ENCODE results near the gene FHOD1.

Gene FHOD1

GRCh38 chr16:67182288-67182687 lies 65.0 kb downstream of the FHOD1 start:
- no peaks in the 10 kb centered on the region for H3K9me3 ChIP-seq (ENCODE audit: control insufficient read depth, low read length)
- H3K36me3 ChIP-seq (ENCODE audit: control insufficient read depth, insufficient read depth, low read length), result no peaks in the 10 kb centered on the region
- H3K4me2 ChIP-seq (ENCODE audit: low read length), result no peak overlapping the region
- H3K4me3 ChIP-seq (ENCODE audit: low read depth, low read length), result no peak overlapping the region
- peak overlapping the region; percentile 96 for H3K27ac ChIP-seq
- peaks cover 23% of the 10 kb centered on the region for H3K4me1 ChIP-seq
- no peak overlapping the region for H3K9ac ChIP-seq
- H3K79me2 ChIP-seq, result no peaks in the 10 kb centered on the region
- H3K27me3 ChIP-seq (ENCODE audit: control insufficient read depth, insufficient read depth, low read length), result no peaks in the 10 kb centered on the region
- no peak overlapping the region for H2AFZ ChIP-seq
- no peak for TF ChIP-seq CTCF (IDR thresholded peaks at IDR 0.05)

- Histone ChIP-seq H3K36me3 (ENCODE audit: control insufficient read depth, insufficient read depth, low read length) (no peaks in the 10 kb centered on the region), H3K27me3 (ENCODE audit: control insufficient read depth, insufficient read depth, low read length) (no peaks in the 10 kb centered on the region), H3K9ac (no peak overlapping the region), H3K9me3 (ENCODE audit: control insufficient read depth, low read length) (no peaks in the 10 kb centered on the region), H3K4me2 (ENCODE audit: low read length) (no peak overlapping the region), H2AFZ (no peak overlapping the region), H3K79me2 (no peaks in the 10 kb centered on the region), H3K4me3 (ENCODE audit: low read depth, low read length) (no peak overlapping the region), H3K4me1 (peaks cover 23% of the 10 kb centered on the region), H3K27ac (no peak overlapping the region)
- no peak for TF ChIP-seq CTCF (IDR thresholded peaks at IDR 0.05)
These were observed 65.9 kb downstream of the FHOD1 start for GRCh38 chr16:67181346-67181745.

- Histone ChIP-seq H3K4me3 (ENCODE audit: low read depth, low read length) (no peak overlapping the region), H2AFZ (no peak overlapping the region), H3K36me3 (ENCODE audit: control insufficient read depth, insufficient read depth, low read length) (no peaks in the 10 kb centered on the region), H3K79me2 (no peaks in the 10 kb centered on the region), H3K9ac (no peak overlapping the region), H3K4me1 (peaks cover 16% of the 10 kb centered on the region), H3K9me3 (ENCODE audit: control insufficient read depth, low read length) (no peaks in the 10 kb centered on the region), H3K27ac (no peak overlapping the region), H3K4me2 (ENCODE audit: low read length) (no peak overlapping the region), H3K27me3 (ENCODE audit: control insufficient read depth, insufficient read depth, low read length) (no peaks in the 10 kb centered on the region)
- TF ChIP-seq CTCF (IDR thresholded peaks at IDR 0.05), result no peak
These were observed 67.1 kb downstream of the FHOD1 start for GRCh38 chr16:67180166-67180565.

GRCh38 chr16:67179421-67180080 lies 67.7 kb downstream of the FHOD1 start:
- H3K9me3 ChIP-seq (ENCODE audit: control insufficient read depth, low read length), result no peaks in the 10 kb centered on the region
- H3K9ac ChIP-seq, result no peak overlapping the region
- no peaks in the 10 kb centered on the region for H3K79me2 ChIP-seq
- H3K4me1 ChIP-seq, result peaks cover 12% of the 10 kb centered on the region
- no peak for TF ChIP-seq CTCF (IDR thresholded peaks at IDR 0.05)
- H3K27ac ChIP-seq, result no peak overlapping the region
- H3K4me2 ChIP-seq (ENCODE audit: low read length), result no peak overlapping the region
- H2AFZ ChIP-seq, result no peak overlapping the region
- H3K36me3 ChIP-seq (ENCODE audit: control insufficient read depth, insufficient read depth, low read length), result no peaks in the 10 kb centered on the region
- H3K27me3 ChIP-seq (ENCODE audit: control insufficient read depth, insufficient read depth, low read length), result no peaks in the 10 kb centered on the region
- H3K4me3 ChIP-seq (ENCODE audit: low read depth, low read length), result no peak overlapping the region
